GM12878 (cell line): ENCODE data around the gene NECTIN2. TPM values are rescaled to one million over a fixed set of nuclear protein-coding genes. Genes with fewer than 3 reads are reported as not detected.

ENCODE experiments used
- CBFB ChIP-seq: IDR thresholded peaks from 2 replicates; pipeline ENCODE4 v1.6.1; 2016; ENCODE audit warnings: antibody characterized with exemption, low read depth
- CHD2 ChIP-seq: IDR thresholded peaks from 2 replicates; pipeline ENCODE4 v1.6.1; 2011; ENCODE audit warnings: low read depth, low read length, improper control_type of control experiment, borderline replicate concordance
- EED ChIP-seq: sonication (generic); IDR thresholded peaks from 2 replicates; pipeline ENCODE4 v1.6.1; 2016; ENCODE audit warnings: antibody characterized with exemption, low read depth
- EGR1 ChIP-seq, 2 experiments: IDR thresholded peaks; 1 replicate in 1 of 2; 2 replicates in 1 of 2; pipeline ENCODE4 v1.6.1; 2011 to 2012; ENCODE audit warnings: low read depth in 2 of 2, low read length in 2 of 2, borderline replicate concordance in 1 of 2, mild to moderate bottlenecking in 1 of 2, moderate library complexity in 1 of 2
- ETV6 ChIP-seq, 2 experiments: fragments of 450-650 bp in 1 of 2; IDR thresholded peaks in 1 of 2; conservative IDR thresholded peaks in 1 of 2; 2 replicates each; pipeline ENCODE4 v1.6.1; 2014; ENCODE audit warnings: antibody characterized with exemption in 1 of 2, borderline replicate concordance in 1 of 2, low read depth in 1 of 2, mild to moderate bottlenecking in 1 of 2, moderate library complexity in 1 of 2
- GATAD2B ChIP-seq: fragments of 450-650 bp; conservative IDR thresholded peaks from 2 replicates; pipeline ENCODE4 v1.6.1; 2017; ENCODE audit warnings: low read depth, mild to moderate bottlenecking, moderate library complexity
- HDGF ChIP-seq: fragments of 450-650 bp; IDR thresholded peaks from 2 replicates; pipeline ENCODE4 v1.6.1; 2016; ENCODE audit warnings: antibody characterized with exemption
- NFXL1 ChIP-seq: fragments of 450-650 bp; IDR thresholded peaks from 2 replicates; pipeline ENCODE4 v1.6.1; 2017; ENCODE audit warnings: antibody characterized with exemption, mild to moderate bottlenecking, borderline replicate concordance
- PAX5 ChIP-seq: IDR thresholded peaks from 2 replicates; pipeline ENCODE4 v1.6.1; 2011; ENCODE audit warnings: low read depth, low read length, borderline replicate concordance
- SP1 ChIP-seq: IDR thresholded peaks from one replicate; pipeline ENCODE4 v1.6.1; 2011; ENCODE audit warnings: low read depth, low read length
- TCF12 ChIP-seq: IDR thresholded peaks from 2 replicates; pipeline ENCODE4 v1.6.1; 2011; ENCODE audit warnings: low read depth, mild to moderate bottlenecking, low read length
- TCF3 ChIP-seq: IDR thresholded peaks from 2 replicates; pipeline ENCODE4 v1.6.1; 2012; ENCODE audit warnings: low read depth, mild to moderate bottlenecking, low read length, borderline replicate concordance; ENCODE audit not compliant: insufficient read depth
- USF2 ChIP-seq: IDR thresholded peaks from 2 replicates; pipeline ENCODE4 v1.6.1; 2011; ENCODE audit warnings: low read depth, low read length, improper control_type of control experiment, borderline replicate concordance
- ZSCAN29 ChIP-seq: fragments of 450-650 bp; IDR thresholded peaks from 2 replicates; pipeline ENCODE4 v1.6.1; 2017; ENCODE audit warnings: mild to moderate bottlenecking, moderate library complexity
- polyA plus RNA-seq, 11 experiments: library from polyadenylated mRNA; depleted of rRNA in 4 of 11; unstranded in 6 of 11; stranded (reverse) in 5 of 11; fragments of >200 nt; fragmentation: Nextera tagmentation in 4 of 11; fragmentation: Illumina TruSeq in 1 of 11; extraction: Ambion mirVana in 4 of 11; extraction: Trizol in 1 of 11; gene quantifications; 1 replicate in 1 of 11; 2 replicates in 10 of 11; pipeline versions ENCODE4 v1.2.1 to v1.2.3, GENCODE V29; 2011 to 2016; ENCODE audit warnings: inconsistent platforms in 2 of 11, missing spikeins in 2 of 11, low read depth in 1 of 11
- total RNA-seq, 4 experiments: library from RNA; depleted of rRNA in 3 of 4; stranded (reverse); fragments of >200 nt in 3 of 4; fragmentation: Illumina TruSeq in 1 of 4; extraction: Trizol in 1 of 4; gene quantifications; 2 replicates each; pipeline versions ENCODE4 v1.2.1 to v1.2.3, GENCODE V29; 2013 to 2021
- TF ChIP-seq, protein P1 (sequence below), 3 experiments: IDR thresholded peaks in 2 of 3; conservative IDR thresholded peaks in 1 of 3; 2 replicates each; pipeline ENCODE4 v1.5.1; 2011; ENCODE audit warnings: low read depth in 3 of 3, low read length in 3 of 3, mild to moderate bottlenecking in 3 of 3, control low read depth in 2 of 3, moderate library complexity in 2 of 3, inconsistent platforms in 1 of 3, mixed read lengths in 1 of 3; ENCODE audit not compliant: control insufficient read depth in 2 of 3, insufficient read depth in 1 of 3; ENCODE audit errors: extremely low read depth in 1 of 3
- TF ChIP-seq, protein P2 (sequence below): fragments of 450-650 bp; IDR thresholded peaks from 2 replicates; pipeline ENCODE4 v1.6.1; 2014; ENCODE audit warnings: mild to moderate bottlenecking
- TF ChIP-seq, protein P3 (sequence below): IDR thresholded peaks from 2 replicates; pipeline ENCODE4 v1.6.1; 2011; ENCODE audit warnings: low read depth, mild to moderate bottlenecking, low read length, moderate library complexity, borderline replicate concordance; ENCODE audit errors: extremely low read depth
- TF ChIP-seq, protein P4 (sequence below): fragments of 450-650 bp; formaldehyde crosslinking; IDR thresholded peaks from 2 replicates; pipeline ENCODE4 v1.5.0; 2022; ENCODE audit warnings: mild to moderate bottlenecking, missing genetic modification characterization

NECTIN2 gene
- total and polyA plus RNA-seq, 10 of the 15 experiments (the other 5 are each of a cell fraction or from before 2014, with no cell fraction given): 0.05 to 0.36 (median 0.26) TPM; not detected in 5

GRCh38 chr19:44800461-44800860 lies 45.6 kb upstream of the NECTIN2 start (continued):
- TF ChIP-seq, protein P1, sequence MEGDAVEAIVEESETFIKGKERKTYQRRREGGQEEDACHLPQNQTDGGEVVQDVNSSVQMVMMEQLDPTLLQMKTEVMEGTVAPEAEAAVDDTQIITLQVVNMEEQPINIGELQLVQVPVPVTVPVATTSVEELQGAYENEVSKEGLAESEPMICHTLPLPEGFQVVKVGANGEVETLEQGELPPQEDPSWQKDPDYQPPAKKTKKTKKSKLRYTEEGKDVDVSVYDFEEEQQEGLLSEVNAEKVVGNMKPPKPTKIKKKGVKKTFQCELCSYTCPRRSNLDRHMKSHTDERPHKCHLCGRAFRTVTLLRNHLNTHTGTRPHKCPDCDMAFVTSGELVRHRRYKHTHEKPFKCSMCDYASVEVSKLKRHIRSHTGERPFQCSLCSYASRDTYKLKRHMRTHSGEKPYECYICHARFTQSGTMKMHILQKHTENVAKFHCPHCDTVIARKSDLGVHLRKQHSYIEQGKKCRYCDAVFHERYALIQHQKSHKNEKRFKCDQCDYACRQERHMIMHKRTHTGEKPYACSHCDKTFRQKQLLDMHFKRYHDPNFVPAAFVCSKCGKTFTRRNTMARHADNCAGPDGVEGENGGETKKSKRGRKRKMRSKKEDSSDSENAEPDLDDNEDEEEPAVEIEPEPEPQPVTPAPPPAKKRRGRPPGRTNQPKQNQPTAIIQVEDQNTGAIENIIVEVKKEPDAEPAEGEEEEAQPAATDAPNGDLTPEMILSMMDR (IDR thresholded peaks at IDR 0.05 in 2 of 3, conservative IDR thresholded peaks at IDR 0.05 in 1 of 3; ENCODE audit: control insufficient read depth in 2 of 3, extremely low read depth in 1 of 3, insufficient read depth in 1 of 3, low read depth in 3 of 3, low read length in 3 of 3): peak; percentile 87 to 98 (median 95)
- TF ChIP-seq GATAD2B (no peak), TCF3 (no peak), SP1 (peak; percentile 44), PAX5 (no peak), HDGF (0 out of 2 replicates have a peak, but pooled peaks have one; percentile 61), EED (peak; percentile 65; the same call in 1 of the 2 replicates), NFXL1 (no peak), USF2 (no peak), ETV6 (conservative IDR thresholded peaks at IDR 0.05 in 1 of 2, IDR thresholded peaks at IDR 0.05 in 1 of 2; ENCODE audit: borderline replicate concordance in 1 of 2, low read depth in 1 of 2) (no peak), CHD2 (0 out of 2 replicates have a peak, but pooled peaks have one; percentile 26), TCF12 (peak; percentile 48; the same call in 1 of the 2 replicates), EGR1 (IDR thresholded peaks at IDR 0.05; ENCODE audit: borderline replicate concordance in 1 of 2, low read depth in 2 of 2, low read length in 2 of 2) (no peak), ZSCAN29 (no peak), CBFB (no peak)
- TF ChIP-seq, protein P2, sequence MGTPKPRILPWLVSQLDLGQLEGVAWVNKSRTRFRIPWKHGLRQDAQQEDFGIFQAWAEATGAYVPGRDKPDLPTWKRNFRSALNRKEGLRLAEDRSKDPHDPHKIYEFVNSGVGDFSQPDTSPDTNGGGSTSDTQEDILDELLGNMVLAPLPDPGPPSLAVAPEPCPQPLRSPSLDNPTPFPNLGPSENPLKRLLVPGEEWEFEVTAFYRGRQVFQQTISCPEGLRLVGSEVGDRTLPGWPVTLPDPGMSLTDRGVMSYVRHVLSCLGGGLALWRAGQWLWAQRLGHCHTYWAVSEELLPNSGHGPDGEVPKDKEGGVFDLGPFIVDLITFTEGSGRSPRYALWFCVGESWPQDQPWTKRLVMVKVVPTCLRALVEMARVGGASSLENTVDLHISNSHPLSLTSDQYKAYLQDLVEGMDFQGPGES: no peak
- TF ChIP-seq, protein P3, sequence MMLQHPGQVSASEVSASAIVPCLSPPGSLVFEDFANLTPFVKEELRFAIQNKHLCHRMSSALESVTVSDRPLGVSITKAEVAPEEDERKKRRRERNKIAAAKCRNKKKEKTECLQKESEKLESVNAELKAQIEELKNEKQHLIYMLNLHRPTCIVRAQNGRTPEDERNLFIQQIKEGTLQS: no peak
- TF ChIP-seq, protein P4, sequence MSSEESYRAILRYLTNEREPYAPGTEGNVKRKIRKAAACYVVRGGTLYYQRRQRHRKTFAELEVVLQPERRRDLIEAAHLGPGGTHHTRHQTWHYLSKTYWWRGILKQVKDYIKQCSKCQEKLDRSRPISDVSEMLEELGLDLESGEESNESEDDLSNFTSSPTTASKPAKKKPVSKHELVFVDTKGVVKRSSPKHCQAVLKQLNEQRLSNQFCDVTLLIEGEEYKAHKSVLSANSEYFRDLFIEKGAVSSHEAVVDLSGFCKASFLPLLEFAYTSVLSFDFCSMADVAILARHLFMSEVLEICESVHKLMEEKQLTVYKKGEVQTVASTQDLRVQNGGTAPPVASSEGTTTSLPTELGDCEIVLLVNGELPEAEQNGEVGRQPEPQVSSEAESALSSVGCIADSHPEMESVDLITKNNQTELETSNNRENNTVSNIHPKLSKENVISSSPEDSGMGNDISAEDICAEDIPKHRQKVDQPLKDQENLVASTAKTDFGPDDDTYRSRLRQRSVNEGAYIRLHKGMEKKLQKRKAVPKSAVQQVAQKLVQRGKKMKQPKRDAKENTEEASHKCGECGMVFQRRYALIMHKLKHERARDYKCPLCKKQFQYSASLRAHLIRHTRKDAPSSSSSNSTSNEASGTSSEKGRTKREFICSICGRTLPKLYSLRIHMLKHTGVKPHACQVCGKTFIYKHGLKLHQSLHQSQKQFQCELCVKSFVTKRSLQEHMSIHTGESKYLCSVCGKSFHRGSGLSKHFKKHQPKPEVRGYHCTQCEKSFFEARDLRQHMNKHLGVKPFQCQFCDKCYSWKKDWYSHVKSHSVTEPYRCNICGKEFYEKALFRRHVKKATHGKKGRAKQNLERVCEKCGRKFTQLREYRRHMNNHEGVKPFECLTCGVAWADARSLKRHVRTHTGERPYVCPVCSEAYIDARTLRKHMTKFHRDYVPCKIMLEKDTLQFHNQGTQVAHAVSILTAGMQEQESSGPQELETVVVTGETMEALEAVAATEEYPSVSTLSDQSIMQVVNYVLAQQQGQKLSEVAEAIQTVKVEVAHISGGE: no peak
